ENCODE results near the gene PSMC5.

The PSMC5 gene

DNA sequence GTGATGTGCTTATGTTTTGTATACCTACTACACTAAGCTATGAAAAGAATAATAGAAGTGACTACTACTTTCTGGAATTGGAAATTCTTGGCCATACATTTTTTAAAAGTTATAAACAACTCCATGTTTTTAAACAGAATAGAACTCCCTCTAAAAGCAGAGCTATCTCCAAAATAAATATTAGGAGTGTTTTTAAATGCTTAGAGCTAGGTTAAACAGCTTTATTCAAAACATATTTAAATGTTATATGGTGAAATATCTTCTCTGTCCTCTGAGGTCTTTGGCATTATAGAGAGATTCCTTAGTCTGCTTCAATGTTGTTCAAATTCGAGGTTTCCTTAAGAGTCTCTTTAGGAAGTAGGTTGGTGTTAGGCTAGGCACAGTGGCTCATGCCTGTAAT, 22.9 kb upstream of the PSMC5 start:
- Mint-ChIP-seq H3K4me1 (no peaks in the 10 kb centered on the region), H3K4me3 (no peak overlapping the region), H3K9me3 (no peaks in the 10 kb centered on the region), H3K27ac (peak overlapping the region; percentile 22), H3K27me3 (ENCODE audit: low read depth, poor library complexity) (no peaks in the 10 kb centered on the region), H3K36me3 (ENCODE audit: low read depth) (peaks cover 73% of the 10 kb centered on the region)
- TF ChIP-seq, protein P1, sequence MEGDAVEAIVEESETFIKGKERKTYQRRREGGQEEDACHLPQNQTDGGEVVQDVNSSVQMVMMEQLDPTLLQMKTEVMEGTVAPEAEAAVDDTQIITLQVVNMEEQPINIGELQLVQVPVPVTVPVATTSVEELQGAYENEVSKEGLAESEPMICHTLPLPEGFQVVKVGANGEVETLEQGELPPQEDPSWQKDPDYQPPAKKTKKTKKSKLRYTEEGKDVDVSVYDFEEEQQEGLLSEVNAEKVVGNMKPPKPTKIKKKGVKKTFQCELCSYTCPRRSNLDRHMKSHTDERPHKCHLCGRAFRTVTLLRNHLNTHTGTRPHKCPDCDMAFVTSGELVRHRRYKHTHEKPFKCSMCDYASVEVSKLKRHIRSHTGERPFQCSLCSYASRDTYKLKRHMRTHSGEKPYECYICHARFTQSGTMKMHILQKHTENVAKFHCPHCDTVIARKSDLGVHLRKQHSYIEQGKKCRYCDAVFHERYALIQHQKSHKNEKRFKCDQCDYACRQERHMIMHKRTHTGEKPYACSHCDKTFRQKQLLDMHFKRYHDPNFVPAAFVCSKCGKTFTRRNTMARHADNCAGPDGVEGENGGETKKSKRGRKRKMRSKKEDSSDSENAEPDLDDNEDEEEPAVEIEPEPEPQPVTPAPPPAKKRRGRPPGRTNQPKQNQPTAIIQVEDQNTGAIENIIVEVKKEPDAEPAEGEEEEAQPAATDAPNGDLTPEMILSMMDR (IDR thresholded peaks at IDR 0.05) = no peak
- no peak for DNase-seq

- Mint-ChIP-seq H3K9me3 (no peaks in the 10 kb centered on the region), H3K4me3 (no peak overlapping the region), H3K4me1 (no peaks in the 10 kb centered on the region), H3K36me3 (ENCODE audit: low read depth) (peaks cover 71% of the 10 kb centered on the region), H3K27me3 (ENCODE audit: low read depth, poor library complexity) (no peaks in the 10 kb centered on the region), H3K27ac (no peak overlapping the region)
- no peak for DNase-seq
- TF ChIP-seq, protein P1 (IDR thresholded peaks at IDR 0.05) = no peak
Measured at GRCh38 chr17:63805591-63805990, 21.6 kb upstream of the PSMC5 start.

- no peaks in the 10 kb centered on the region for H3K27me3 Mint-ChIP-seq (ENCODE audit: low read depth, poor library complexity)
- TF ChIP-seq, protein P1 (IDR thresholded peaks at IDR 0.05) = no peak
- no peak overlapping the region for H3K4me3 Mint-ChIP-seq
- H3K4me1 Mint-ChIP-seq = no peaks in the 10 kb centered on the region
- no peak overlapping the region for H3K27ac Mint-ChIP-seq
- H3K9me3 Mint-ChIP-seq = no peaks in the 10 kb centered on the region
- DNase-seq = no peak
- peaks cover 88% of the 10 kb centered on the region for H3K36me3 Mint-ChIP-seq (ENCODE audit: low read depth)
Measured at GRCh38 chr17:63809970-63810369, 17.3 kb upstream of the PSMC5 start.

GRCh38 chr17:63816123-63816522, 11.1 kb upstream of the PSMC5 start:
- peaks cover 93% of the 10 kb centered on the region for H3K36me3 Mint-ChIP-seq (ENCODE audit: low read depth)
- H3K27me3 Mint-ChIP-seq (ENCODE audit: low read depth, poor library complexity) = no peaks in the 10 kb centered on the region
- H3K4me1 Mint-ChIP-seq = no peaks in the 10 kb centered on the region
- TF ChIP-seq, protein P1 (IDR thresholded peaks at IDR 0.05) = no peak
- no peak overlapping the region for H3K27ac Mint-ChIP-seq
- DNase-seq = no peak
- H3K4me3 Mint-ChIP-seq = no peak overlapping the region
- H3K9me3 Mint-ChIP-seq = no peaks in the 10 kb centered on the region

GRCh38 chr17:63816669-63817068, 10.6 kb upstream of the PSMC5 start:
- TF ChIP-seq, protein P1 (IDR thresholded peaks at IDR 0.05) = no peak
- Mint-ChIP-seq H3K4me1 (no peaks in the 10 kb centered on the region), H3K9me3 (no peaks in the 10 kb centered on the region), H3K27ac (no peak overlapping the region), H3K27me3 (ENCODE audit: low read depth, poor library complexity) (no peaks in the 10 kb centered on the region), H3K4me3 (no peak overlapping the region), H3K36me3 (ENCODE audit: low read depth) (peaks cover 92% of the 10 kb centered on the region)
- DNase-seq = no peak

DNA sequence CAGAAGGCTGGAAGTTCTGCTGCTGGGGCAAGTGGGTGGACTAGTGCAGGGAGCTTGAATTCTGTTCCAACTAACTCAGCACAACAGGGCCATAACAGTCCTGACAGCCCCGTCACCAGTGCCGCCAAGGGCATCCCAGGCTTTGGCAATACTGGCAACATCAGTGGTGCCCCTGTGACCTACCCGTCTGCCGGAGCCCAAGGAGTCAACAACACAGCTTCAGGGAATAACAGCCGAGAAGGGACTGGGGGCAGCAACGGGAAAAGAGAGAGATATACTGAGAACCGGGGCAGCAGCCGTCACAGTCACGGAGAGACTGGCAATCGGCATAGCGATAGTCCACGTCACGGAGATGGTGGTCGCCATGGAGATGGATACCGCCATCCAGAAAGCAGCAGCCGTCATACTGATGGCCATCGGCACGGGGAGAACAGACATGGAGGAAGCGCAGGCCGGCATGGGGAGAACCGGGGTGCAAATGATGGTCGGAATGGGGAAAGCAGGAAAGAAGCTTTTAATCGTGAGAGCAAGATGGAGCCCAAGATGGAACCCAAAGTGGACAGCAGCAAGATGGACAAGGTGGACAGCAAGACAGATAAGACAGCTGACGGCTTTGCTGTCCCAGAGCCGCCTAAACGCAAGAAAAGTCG, 9.4 kb upstream of the PSMC5 start:
- H3K27ac Mint-ChIP-seq = peak overlapping the region; percentile 63
- no peaks in the 10 kb centered on the region for H3K27me3 Mint-ChIP-seq (ENCODE audit: low read depth, poor library complexity)
- no peaks in the 10 kb centered on the region for H3K9me3 Mint-ChIP-seq
- TF ChIP-seq, protein P1 (IDR thresholded peaks at IDR 0.05) = no peak
- no peak overlapping the region for H3K4me3 Mint-ChIP-seq
- no peak for DNase-seq
- no peaks in the 10 kb centered on the region for H3K4me1 Mint-ChIP-seq
- peaks cover 94% of the 10 kb centered on the region for H3K36me3 Mint-ChIP-seq (ENCODE audit: low read depth)

Data from nephron progenitor cell (in vitro differentiated cells).